Hair follicle dermal papilla cell (primary cell): ENCODE results near the gene LCE7A. TPM values are rescaled to one million over a fixed set of nuclear protein-coding genes. Genes with fewer than 3 reads are reported as not detected.

Experiments used
- total RNA-seq: library from RNA; depleted of rRNA; stranded (reverse); fragments of >200 nt; gene quantifications from 2 replicates; pipeline ENCODE4 v1.2.3, GENCODE V29; 2012

The LCE7A gene
- total RNA-seq = not detected in 2 replicates

GRCh38 chr1:152859696-152860095, at the start of gene LCE7A:
Gene LCE7A (plus strand): TSS chr1:152859996. CDS start chr1:152860698, 702 bp downstream.

GRCh38 chr1:152811671-152812070, 48.1 kb upstream of the LCE7A start, which contains the start of gene LCE1B:
Gene LCE1B (plus strand): TSS chr1:152811971. CDS start chr1:152812447, 476 bp downstream.

GRCh38 chr1:152827173-152827572, 32.6 kb upstream of the LCE7A start, which contains the start of gene LCE1A:
Gene LCE1A (plus strand): TSS chr1:152827473. CDS start chr1:152827473, 0 bp downstream.

GRCh38 chr1:152842556-152842955, 17.2 kb upstream of the LCE7A start, which contains the start of gene LCE6A:
Gene LCE6A (plus strand): TSS chr1:152842856. CDS start chr1:152843521, 665 bp downstream.

GRCh38 chr1:152878042-152878441, 18.2 kb downstream of the LCE7A start, which contains the start of gene SMCP:
Gene SMCP (plus strand): TSS chr1:152878322. CDS start chr1:152884423, 6,101 bp downstream.

GRCh38 chr1:152907686-152908601, 48.1 kb downstream of the LCE7A start, which contains the start of gene IVL:
Gene IVL (plus strand): TSS chr1:152908546. CDS start chr1:152909798, 1,252 bp downstream.

Other genes with a start within 250 kb of the LCE7A start
- gene LCE3B, start 246.2 kb upstream of the LCE7A start, total RNA-seq = not detected in 2 replicates
- not detected in 2 replicates for gene LCE3A, start 236.9 kb upstream of the LCE7A start, total RNA-seq
- gene LCE2D, start 196.6 kb upstream of the LCE7A start, total RNA-seq = not detected in 2 replicates
- gene LCE2C, start 184.7 kb upstream of the LCE7A start, total RNA-seq = not detected in 2 replicates
- not detected in 2 replicates for gene LCE2B, start 173.9 kb upstream of the LCE7A start, total RNA-seq
- not detected in 2 replicates for gene LCE2A, start 161.7 kb upstream of the LCE7A start, total RNA-seq
- not detected in 2 replicates for gene LCE4A, start 151.8 kb upstream of the LCE7A start, total RNA-seq
- not detected in 2 replicates for gene KPRP, start 102.0 kb upstream of the LCE7A start, total RNA-seq
- not detected in 2 replicates for gene LCE1F, start 84.9 kb upstream of the LCE7A start, total RNA-seq
- gene LCE1E, start 73.7 kb upstream of the LCE7A start, total RNA-seq = not detected in 2 replicates
- gene LCE1D, start 63.3 kb upstream of the LCE7A start, total RNA-seq = not detected in 2 replicates
- not detected in 2 replicates for gene LCE1C, start 53.3 kb upstream of the LCE7A start, total RNA-seq
- not detected in 2 replicates for gene LCE1B, start 48.0 kb upstream of the LCE7A start, total RNA-seq
- gene LCE1A, start 32.5 kb upstream of the LCE7A start, total RNA-seq = not detected in 2 replicates
- not detected in 2 replicates for gene LCE6A, start 17.1 kb upstream of the LCE7A start, total RNA-seq
- gene SMCP, start 18.3 kb downstream of the LCE7A start, total RNA-seq = not detected in 2 replicates
- gene IVL, start 48.5 kb downstream of the LCE7A start, total RNA-seq = not detected in 2 replicates
- not detected in 2 replicates for gene SPRR5, start 87.2 kb downstream of the LCE7A start, total RNA-seq
- gene SPRR4, start 110.7 kb downstream of the LCE7A start, total RNA-seq = not detected in 2 replicates
- gene SPRR1A, start 124.1 kb downstream of the LCE7A start, total RNA-seq = not detected in 2 replicates
- not detected in 2 replicates for gene SPRR3, start 141.8 kb downstream of the LCE7A start, total RNA-seq
- gene SPRR1B, start 171.2 kb downstream of the LCE7A start, total RNA-seq = not detected in 2 replicates
- not detected in 2 replicates for gene SPRR2D, start 181.1 kb downstream of the LCE7A start, total RNA-seq
- gene SPRR2A, start 197.5 kb downstream of the LCE7A start, total RNA-seq = not detected in 2 replicates
- not detected in 2 replicates for gene SPRR2B, start 211.6 kb downstream of the LCE7A start, total RNA-seq
- gene SPRR2E, start 234.5 kb downstream of the LCE7A start, total RNA-seq = not detected in 2 replicates